ENCODE data around the gene ILKAP.

ILKAP gene

GRCh38 chr2:238130696-238131628, 72.5 kb downstream of the ILKAP start:
- POLR2A ChIA-PET, result no interaction called here
- no peak for TF ChIP-seq CTCF (IDR thresholded peaks at IDR 0.05; ENCODE audit: insufficient read depth, low read length, missing control alignments)
- CTCF ChIA-PET, result no interaction called here
- no peak for DNase-seq (ENCODE audit: low read depth, low spot score)
- H3K4me3 ChIP-seq (ENCODE audit: low read depth, low read length), result no peak overlapping the region

GRCh38 chr2:238130111-238130695, 73.3 kb downstream of the ILKAP start:
- no peak for DNase-seq (ENCODE audit: low read depth, low spot score)
- CTCF ChIA-PET, result no interaction called here
- TF ChIP-seq CTCF (IDR thresholded peaks at IDR 0.05; ENCODE audit: insufficient read depth, low read length, missing control alignments), result no peak
- H3K4me3 ChIP-seq (ENCODE audit: low read depth, low read length), result no peak overlapping the region
- POLR2A ChIA-PET, result no interaction called here

- no peak for TF ChIP-seq CTCF (IDR thresholded peaks at IDR 0.05; ENCODE audit: insufficient read depth, low read length, missing control alignments)
- ChIA-PET CTCF (no interaction called here), POLR2A (no interaction called here)
- no peak overlapping the region for H3K4me3 ChIP-seq (ENCODE audit: low read depth, low read length)
- no peak for DNase-seq (ENCODE audit: low read depth, low spot score)
Measured at GRCh38 chr2:238129166-238130010, 74.1 kb downstream of the ILKAP start.

GRCh38 chr2:238128534-238129001, 74.9 kb downstream of the ILKAP start:
- no peak for TF ChIP-seq CTCF (IDR thresholded peaks at IDR 0.05; ENCODE audit: insufficient read depth, low read length, missing control alignments)
- ChIA-PET POLR2A (no interaction called here), CTCF (interaction anchor here (2.0 kb wide), 1 partner anchor 9 kb away, joined by 13 read pairs; the partner anchor contains the start of gene KLHL30)
- no peak overlapping the region for H3K4me3 ChIP-seq (ENCODE audit: low read depth, low read length)
- no peak for DNase-seq (ENCODE audit: low read depth, low spot score)

- ChIA-PET POLR2A (no interaction called here), CTCF (interaction anchor here (2.0 kb wide), 1 partner anchor 9 kb away, joined by 13 read pairs; the partner anchor contains the start of gene KLHL30)
- no peak for TF ChIP-seq CTCF (IDR thresholded peaks at IDR 0.05; ENCODE audit: insufficient read depth, low read length, missing control alignments)
- H3K4me3 ChIP-seq (ENCODE audit: low read depth, low read length), result no peak overlapping the region; the same call in 1 of the 2 replicates
- no peak for DNase-seq (ENCODE audit: low read depth, low spot score)
Measured at GRCh38 chr2:238128061-238128440, 75.4 kb downstream of the ILKAP start.

Data from AG04449 (cell line).